ENCODE measurements around the gene ACYP2.
"Not testable (repeated sequence)": the region's sequence is repeated elsewhere in the genome, so short reads cannot be mapped to it uniquely, and the experiment has no call there.

The ACYP2 gene

DNA sequence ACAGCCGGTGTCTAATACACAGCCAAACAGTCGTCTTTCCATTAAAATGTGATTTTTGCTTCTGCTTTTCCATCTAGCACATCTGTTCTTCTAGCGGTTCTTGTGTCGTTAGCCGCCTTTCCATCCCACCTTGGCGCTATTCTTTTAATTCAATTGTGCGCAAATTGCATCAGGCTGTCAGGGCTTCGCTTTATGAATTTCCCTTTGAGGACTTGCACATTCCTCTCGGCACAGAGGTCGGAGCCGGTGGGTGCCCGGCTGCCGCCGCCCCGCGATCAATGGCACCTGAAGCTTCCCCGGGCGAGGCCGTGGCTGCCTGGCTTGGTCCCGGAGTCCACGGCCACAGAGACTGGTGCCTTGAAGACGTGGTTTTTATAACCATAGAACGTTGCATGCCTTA lies 174.5 kb downstream of the ACYP2 start:
- no peak for ATAC-seq
- no peak for TF ChIP-seq RARB (CRISPR knock-in tag; IDR thresholded peaks at IDR 0.05)

DNA sequence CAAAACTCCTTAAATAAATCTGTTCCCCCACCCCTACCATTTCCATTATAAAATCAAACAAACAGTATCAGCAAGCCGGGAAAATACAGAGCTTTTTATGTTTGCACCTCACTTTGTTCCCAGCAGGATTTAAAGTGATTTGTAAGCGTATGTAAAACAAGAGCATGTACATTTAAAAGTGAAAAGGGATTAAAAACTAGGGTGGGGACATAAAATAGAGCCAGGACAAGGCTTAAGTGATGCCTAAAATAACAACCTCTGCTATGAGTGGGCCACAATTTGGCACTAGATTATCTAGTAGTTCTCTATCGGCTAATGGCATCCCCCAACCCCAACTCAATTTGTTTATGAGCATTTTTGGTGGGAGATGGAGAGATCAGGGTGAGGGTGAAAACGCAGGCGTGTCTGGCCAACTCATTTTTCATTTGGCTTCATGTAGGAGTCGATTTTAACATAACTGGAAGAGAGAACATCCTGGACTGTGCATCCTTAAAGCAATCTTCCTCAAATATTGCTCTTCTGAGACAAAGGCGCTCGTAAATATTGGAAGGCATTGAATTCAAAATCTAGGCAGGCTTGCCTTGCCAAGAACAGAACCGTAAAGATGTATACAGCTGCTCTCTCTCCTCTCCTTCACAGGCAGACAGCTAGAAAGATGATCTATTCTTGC lies 175.1 kb downstream of the ACYP2 start:
- TF ChIP-seq, protein P1, sequence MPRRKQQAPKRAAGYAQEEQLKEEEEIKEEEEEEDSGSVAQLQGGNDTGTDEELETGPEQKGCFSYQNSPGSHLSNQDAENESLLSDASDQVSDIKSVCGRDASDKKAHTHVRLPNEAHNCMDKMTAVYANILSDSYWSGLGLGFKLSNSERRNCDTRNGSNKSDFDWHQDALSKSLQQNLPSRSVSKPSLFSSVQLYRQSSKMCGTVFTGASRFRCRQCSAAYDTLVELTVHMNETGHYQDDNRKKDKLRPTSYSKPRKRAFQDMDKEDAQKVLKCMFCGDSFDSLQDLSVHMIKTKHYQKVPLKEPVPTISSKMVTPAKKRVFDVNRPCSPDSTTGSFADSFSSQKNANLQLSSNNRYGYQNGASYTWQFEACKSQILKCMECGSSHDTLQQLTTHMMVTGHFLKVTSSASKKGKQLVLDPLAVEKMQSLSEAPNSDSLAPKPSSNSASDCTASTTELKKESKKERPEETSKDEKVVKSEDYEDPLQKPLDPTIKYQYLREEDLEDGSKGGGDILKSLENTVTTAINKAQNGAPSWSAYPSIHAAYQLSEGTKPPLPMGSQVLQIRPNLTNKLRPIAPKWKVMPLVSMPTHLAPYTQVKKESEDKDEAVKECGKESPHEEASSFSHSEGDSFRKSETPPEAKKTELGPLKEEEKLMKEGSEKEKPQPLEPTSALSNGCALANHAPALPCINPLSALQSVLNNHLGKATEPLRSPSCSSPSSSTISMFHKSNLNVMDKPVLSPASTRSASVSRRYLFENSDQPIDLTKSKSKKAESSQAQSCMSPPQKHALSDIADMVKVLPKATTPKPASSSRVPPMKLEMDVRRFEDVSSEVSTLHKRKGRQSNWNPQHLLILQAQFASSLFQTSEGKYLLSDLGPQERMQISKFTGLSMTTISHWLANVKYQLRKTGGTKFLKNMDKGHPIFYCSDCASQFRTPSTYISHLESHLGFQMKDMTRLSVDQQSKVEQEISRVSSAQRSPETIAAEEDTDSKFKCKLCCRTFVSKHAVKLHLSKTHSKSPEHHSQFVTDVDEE (CRISPR knock-in tag; IDR thresholded peaks at IDR 0.05) = no peak
- TF ChIP-seq, protein P2, sequence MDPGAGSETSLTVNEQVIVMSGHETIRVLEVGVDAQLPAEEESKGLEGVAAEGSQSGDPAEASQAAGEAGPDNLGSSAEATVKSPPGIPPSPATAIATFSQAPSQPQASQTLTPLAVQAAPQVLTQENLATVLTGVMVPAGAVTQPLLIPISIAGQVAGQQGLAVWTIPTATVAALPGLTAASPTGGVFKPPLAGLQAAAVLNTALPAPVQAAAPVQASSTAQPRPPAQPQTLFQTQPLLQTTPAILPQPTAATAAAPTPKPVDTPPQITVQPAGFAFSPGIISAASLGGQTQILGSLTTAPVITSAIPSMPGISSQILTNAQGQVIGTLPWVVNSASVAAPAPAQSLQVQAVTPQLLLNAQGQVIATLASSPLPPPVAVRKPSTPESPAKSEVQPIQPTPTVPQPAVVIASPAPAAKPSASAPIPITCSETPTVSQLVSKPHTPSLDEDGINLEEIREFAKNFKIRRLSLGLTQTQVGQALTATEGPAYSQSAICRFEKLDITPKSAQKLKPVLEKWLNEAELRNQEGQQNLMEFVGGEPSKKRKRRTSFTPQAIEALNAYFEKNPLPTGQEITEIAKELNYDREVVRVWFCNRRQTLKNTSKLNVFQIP (CRISPR knock-in tag; IDR thresholded peaks at IDR 0.05; ENCODE audit: borderline replicate concordance, low read depth) = no peak
- TF ChIP-seq ARNTL (CRISPR knock-in tag; IDR thresholded peaks at IDR 0.05; ENCODE audit: borderline replicate concordance, low read depth) (no peak), ESRRG (CRISPR knock-in tag; IDR thresholded peaks at IDR 0.05) (no peak), ZFP3 (CRISPR knock-in tag; IDR thresholded peaks at IDR 0.05) (no peak), ZNF565 (CRISPR knock-in tag; conservative IDR thresholded peaks at IDR 0.05; ENCODE audit: low read depth) (no peak), GLIS3 (CRISPR knock-in tag; IDR thresholded peaks at IDR 0.05) (no peak), TOX (CRISPR knock-in tag; IDR thresholded peaks at IDR 0.05; ENCODE audit: borderline replicate concordance) (no peak), RARB (CRISPR knock-in tag; IDR thresholded peaks at IDR 0.05) (no peak), PPARA (CRISPR knock-in tag; IDR thresholded peaks at IDR 0.05; ENCODE audit: borderline replicate concordance) (no peak), CSDC2 (CRISPR knock-in tag; IDR thresholded peaks at IDR 0.05) (no peak), ZC3H10 (CRISPR knock-in tag; IDR thresholded peaks at IDR 0.05) (no peak), ZNF70 (CRISPR knock-in tag; IDR thresholded peaks at IDR 0.05) (no peak), OSR1 (CRISPR knock-in tag; IDR thresholded peaks at IDR 0.05) (no peak), ISL1 (CRISPR knock-in tag; IDR thresholded peaks at IDR 0.05) (no peak), SNAI2 (CRISPR knock-in tag; IDR thresholded peaks at IDR 0.05) (no peak), BACH2 (CRISPR knock-in tag; IDR thresholded peaks at IDR 0.05; ENCODE audit: borderline replicate concordance) (no peak)
- TF ChIP-seq, protein P3, sequence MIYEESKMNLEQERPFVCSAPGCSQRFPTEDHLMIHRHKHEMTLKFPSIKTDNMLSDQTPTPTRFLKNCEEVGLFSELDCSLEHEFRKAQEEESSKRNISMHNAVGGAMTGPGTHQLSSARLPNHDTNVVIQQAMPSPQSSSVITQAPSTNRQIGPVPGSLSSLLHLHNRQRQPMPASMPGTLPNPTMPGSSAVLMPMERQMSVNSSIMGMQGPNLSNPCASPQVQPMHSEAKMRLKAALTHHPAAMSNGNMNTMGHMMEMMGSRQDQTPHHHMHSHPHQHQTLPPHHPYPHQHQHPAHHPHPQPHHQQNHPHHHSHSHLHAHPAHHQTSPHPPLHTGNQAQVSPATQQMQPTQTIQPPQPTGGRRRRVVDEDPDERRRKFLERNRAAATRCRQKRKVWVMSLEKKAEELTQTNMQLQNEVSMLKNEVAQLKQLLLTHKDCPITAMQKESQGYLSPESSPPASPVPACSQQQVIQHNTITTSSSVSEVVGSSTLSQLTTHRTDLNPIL (CRISPR knock-in tag; IDR thresholded peaks at IDR 0.05; ENCODE audit: low read depth) = no peak
- TF ChIP-seq, protein P4, sequence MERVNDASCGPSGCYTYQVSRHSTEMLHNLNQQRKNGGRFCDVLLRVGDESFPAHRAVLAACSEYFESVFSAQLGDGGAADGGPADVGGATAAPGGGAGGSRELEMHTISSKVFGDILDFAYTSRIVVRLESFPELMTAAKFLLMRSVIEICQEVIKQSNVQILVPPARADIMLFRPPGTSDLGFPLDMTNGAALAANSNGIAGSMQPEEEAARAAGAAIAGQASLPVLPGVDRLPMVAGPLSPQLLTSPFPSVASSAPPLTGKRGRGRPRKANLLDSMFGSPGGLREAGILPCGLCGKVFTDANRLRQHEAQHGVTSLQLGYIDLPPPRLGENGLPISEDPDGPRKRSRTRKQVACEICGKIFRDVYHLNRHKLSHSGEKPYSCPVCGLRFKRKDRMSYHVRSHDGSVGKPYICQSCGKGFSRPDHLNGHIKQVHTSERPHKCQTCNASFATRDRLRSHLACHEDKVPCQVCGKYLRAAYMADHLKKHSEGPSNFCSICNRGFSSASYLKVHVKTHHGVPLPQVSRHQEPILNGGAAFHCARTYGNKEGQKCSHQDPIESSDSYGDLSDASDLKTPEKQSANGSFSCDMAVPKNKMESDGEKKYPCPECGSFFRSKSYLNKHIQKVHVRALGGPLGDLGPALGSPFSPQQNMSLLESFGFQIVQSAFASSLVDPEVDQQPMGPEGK (CRISPR knock-in tag; IDR thresholded peaks at IDR 0.05; ENCODE audit: borderline replicate concordance) = no peak
- TF ChIP-seq, protein P5, sequence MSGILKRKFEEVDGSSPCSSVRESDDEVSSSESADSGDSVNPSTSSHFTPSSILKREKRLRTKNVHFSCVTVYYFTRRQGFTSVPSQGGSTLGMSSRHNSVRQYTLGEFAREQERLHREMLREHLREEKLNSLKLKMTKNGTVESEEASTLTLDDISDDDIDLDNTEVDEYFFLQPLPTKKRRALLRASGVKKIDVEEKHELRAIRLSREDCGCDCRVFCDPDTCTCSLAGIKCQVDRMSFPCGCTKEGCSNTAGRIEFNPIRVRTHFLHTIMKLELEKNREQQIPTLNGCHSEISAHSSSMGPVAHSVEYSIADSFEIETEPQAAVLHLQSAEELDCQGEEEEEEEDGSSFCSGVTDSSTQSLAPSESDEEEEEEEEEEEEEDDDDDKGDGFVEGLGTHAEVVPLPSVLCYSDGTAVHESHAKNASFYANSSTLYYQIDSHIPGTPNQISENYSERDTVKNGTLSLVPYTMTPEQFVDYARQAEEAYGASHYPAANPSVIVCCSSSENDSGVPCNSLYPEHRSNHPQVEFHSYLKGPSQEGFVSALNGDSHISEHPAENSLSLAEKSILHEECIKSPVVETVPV (CRISPR knock-in tag; IDR thresholded peaks at IDR 0.05) = no peak
- no peak for ATAC-seq

DNA sequence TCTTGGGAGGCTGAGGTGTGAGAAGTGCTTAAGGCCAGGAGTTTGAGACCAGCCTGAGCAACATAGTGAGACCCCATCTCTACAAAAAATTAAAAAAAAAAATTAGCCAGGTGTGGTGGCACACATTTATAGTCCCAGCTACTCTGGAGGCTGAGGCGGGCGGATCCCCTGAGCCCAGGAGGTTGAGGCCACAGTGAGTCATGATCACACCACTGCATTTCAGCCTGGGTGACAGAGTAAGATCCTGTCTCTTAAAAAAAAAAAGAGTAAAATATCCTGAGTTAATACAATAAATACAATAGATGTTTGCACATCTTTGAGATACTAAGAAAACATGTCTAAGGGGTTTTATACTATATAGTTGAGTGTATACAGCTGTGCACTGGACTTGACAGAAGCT lies 179.2 kb downstream of the ACYP2 start:
- ATAC-seq = not testable (repeated sequence)

DNA sequence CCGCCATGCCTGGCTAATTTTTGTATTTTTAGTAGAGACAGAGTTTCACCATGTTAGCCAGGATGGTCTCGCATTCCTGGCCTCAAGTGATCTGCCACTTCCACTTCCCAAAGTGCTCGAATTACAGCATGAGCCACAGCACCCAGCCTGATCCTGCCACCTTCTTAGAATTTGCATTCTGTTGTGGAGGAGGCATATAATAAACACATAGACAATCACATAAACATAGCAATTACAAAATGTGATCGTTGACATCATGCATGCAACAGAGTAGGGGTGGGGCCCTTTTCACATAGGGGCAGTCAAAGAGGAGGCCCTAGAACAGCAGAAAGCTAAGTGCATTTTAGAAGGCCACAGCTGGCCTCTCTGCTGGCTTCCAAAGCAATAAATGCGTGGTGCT lies 180.5 kb downstream of the ACYP2 start:
- ATAC-seq = no peak
- TF ChIP-seq CSDC2 (CRISPR knock-in tag; IDR thresholded peaks at IDR 0.05) = no peak
- TF ChIP-seq ZC3H10 (CRISPR knock-in tag; IDR thresholded peaks at IDR 0.05) = no peak
- TF ChIP-seq ZNF70 (CRISPR knock-in tag; IDR thresholded peaks at IDR 0.05) = no peak
- TF ChIP-seq ARNTL (CRISPR knock-in tag; IDR thresholded peaks at IDR 0.05; ENCODE audit: borderline replicate concordance, low read depth) = no peak
- TF ChIP-seq BACH2 (CRISPR knock-in tag; IDR thresholded peaks at IDR 0.05; ENCODE audit: borderline replicate concordance) = no peak
- TF ChIP-seq RARB (CRISPR knock-in tag; IDR thresholded peaks at IDR 0.05) = no peak
- no peak for TF ChIP-seq ESRRG (CRISPR knock-in tag; IDR thresholded peaks at IDR 0.05)
- no peak for TF ChIP-seq ZNF565 (CRISPR knock-in tag; conservative IDR thresholded peaks at IDR 0.05; ENCODE audit: low read depth)
- no peak for TF ChIP-seq ZNF8 (CRISPR knock-in tag; IDR thresholded peaks at IDR 0.05)
- TF ChIP-seq ZFP3 (CRISPR knock-in tag; IDR thresholded peaks at IDR 0.05) = no peak
- TF ChIP-seq, protein P1 (CRISPR knock-in tag; IDR thresholded peaks at IDR 0.05) = no peak
- TF ChIP-seq, protein P5 (CRISPR knock-in tag; IDR thresholded peaks at IDR 0.05) = no peak
